CD4-positive, alpha-beta T cell treated with Interleukin-17A for 4 hours (primary cell): ENCODE results near the gene CHSY3.

Source experiments
- DNase-seq: peaks from one replicate; pipeline ENCODE4 v3.0.0-alpha.2; 2020; ENCODE audit warnings: mixed read lengths

CHSY3 gene

GRCh38 chr5:129951039-129951438, 46.8 kb downstream of the CHSY3 start:
- no peak for DNase-seq

GRCh38 chr5:129958581-129958980, 54.3 kb downstream of the CHSY3 start:
- DNase-seq = no peak

GRCh38 chr5:129960831-129961230, 56.6 kb downstream of the CHSY3 start:
- DNase-seq = no peak

- no peak for DNase-seq
Observed at GRCh38 chr5:129962506-129962905, 58.2 kb downstream of the CHSY3 start.

- DNase-seq = no peak
Observed at GRCh38 chr5:129963359-129963758, 59.1 kb downstream of the CHSY3 start.

- DNase-seq = no peak
Observed at GRCh38 chr5:129966071-129966470, 61.8 kb downstream of the CHSY3 start.

GRCh38 chr5:129971714-129972113, 67.4 kb downstream of the CHSY3 start:
- DNase-seq = no peak

- no peak for DNase-seq
Observed at GRCh38 chr5:129972465-129973141, 68.3 kb downstream of the CHSY3 start.

- DNase-seq = no peak
Observed at GRCh38 chr5:129973716-129974426, 69.6 kb downstream of the CHSY3 start.

- no peak for DNase-seq
Observed at GRCh38 chr5:129977810-129978209, 73.5 kb downstream of the CHSY3 start.

GRCh38 chr5:129978270-129978669, 74.0 kb downstream of the CHSY3 start:
- DNase-seq = no peak

- DNase-seq = no peak
Observed at GRCh38 chr5:129988453-129988852, 84.2 kb downstream of the CHSY3 start.

GRCh38 chr5:129991780-129992179, 87.5 kb downstream of the CHSY3 start:
- no peak for DNase-seq

GRCh38 chr5:129996896-129997295, 92.6 kb downstream of the CHSY3 start:
- DNase-seq = no peak

GRCh38 chr5:130000460-130000859, 96.2 kb downstream of the CHSY3 start:
- no peak for DNase-seq

- DNase-seq = no peak
Observed at GRCh38 chr5:130002183-130002582, 97.9 kb downstream of the CHSY3 start.

- DNase-seq = no peak
Observed at GRCh38 chr5:130002876-130003275, 98.6 kb downstream of the CHSY3 start.

- no peak for DNase-seq
Observed at GRCh38 chr5:130011986-130012385, 107.7 kb downstream of the CHSY3 start.

GRCh38 chr5:130017173-130017572, 112.9 kb downstream of the CHSY3 start:
- DNase-seq = no peak

GRCh38 chr5:130018641-130019040, 114.4 kb downstream of the CHSY3 start:
- no peak for DNase-seq

GRCh38 chr5:130021000-130021399, 116.7 kb downstream of the CHSY3 start:
- no peak for DNase-seq

GRCh38 chr5:130021876-130022275, 117.6 kb downstream of the CHSY3 start:
- DNase-seq = no peak

GRCh38 chr5:130023604-130024003, 119.3 kb downstream of the CHSY3 start:
- DNase-seq = no peak

GRCh38 chr5:130024006-130024405, 119.7 kb downstream of the CHSY3 start:
- no peak for DNase-seq

- DNase-seq = no peak
Observed at GRCh38 chr5:130025511-130025910, 121.2 kb downstream of the CHSY3 start.
